ENCODE results near the gene ANKZF1. TPM values are rescaled to one million over a fixed set of nuclear protein-coding genes. Genes with fewer than 3 reads are reported as not detected.

Gene ANKZF1
- total RNA-seq, 4 donors from 2014 or later = 79.9 to 338 (median 164) TPM

DNA sequence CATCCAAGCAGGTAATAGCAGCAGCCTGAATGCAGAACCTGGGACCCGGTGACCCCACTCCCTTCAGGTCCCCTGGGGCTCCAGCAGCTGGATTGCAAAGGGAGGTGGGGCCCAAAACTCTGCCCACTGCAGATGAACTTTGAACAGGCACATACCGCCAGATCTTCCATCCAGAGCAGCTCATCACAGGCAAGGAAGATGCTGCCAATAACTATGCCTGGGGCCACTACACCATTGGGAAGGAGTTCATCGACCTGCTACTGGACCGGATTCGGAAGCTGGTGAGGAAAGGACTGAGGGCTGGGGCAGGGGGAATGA, 40.4 kb downstream of the ANKZF1 start:
- Histone ChIP-seq H3K36me3 (no peaks in the 10 kb centered on the region), H3K27me3 (no peaks in the 10 kb centered on the region), H3K27ac (peak overlapping the region in 1 of 4 donors; percentile 65), H3K9me3 (no peaks in the 10 kb centered on the region), H3K4me1 (peaks cover 0 to 15% (median 0%) of the 10 kb centered on the region in 4 donors), H3K4me3 (no peak overlapping the region)
- no peak for TF ChIP-seq POLR2A (IDR thresholded peaks at IDR 0.05)
- TF ChIP-seq, protein P1, sequence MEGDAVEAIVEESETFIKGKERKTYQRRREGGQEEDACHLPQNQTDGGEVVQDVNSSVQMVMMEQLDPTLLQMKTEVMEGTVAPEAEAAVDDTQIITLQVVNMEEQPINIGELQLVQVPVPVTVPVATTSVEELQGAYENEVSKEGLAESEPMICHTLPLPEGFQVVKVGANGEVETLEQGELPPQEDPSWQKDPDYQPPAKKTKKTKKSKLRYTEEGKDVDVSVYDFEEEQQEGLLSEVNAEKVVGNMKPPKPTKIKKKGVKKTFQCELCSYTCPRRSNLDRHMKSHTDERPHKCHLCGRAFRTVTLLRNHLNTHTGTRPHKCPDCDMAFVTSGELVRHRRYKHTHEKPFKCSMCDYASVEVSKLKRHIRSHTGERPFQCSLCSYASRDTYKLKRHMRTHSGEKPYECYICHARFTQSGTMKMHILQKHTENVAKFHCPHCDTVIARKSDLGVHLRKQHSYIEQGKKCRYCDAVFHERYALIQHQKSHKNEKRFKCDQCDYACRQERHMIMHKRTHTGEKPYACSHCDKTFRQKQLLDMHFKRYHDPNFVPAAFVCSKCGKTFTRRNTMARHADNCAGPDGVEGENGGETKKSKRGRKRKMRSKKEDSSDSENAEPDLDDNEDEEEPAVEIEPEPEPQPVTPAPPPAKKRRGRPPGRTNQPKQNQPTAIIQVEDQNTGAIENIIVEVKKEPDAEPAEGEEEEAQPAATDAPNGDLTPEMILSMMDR (IDR thresholded peaks at IDR 0.05) = no peak
- DNase-seq = no peak

DNA sequence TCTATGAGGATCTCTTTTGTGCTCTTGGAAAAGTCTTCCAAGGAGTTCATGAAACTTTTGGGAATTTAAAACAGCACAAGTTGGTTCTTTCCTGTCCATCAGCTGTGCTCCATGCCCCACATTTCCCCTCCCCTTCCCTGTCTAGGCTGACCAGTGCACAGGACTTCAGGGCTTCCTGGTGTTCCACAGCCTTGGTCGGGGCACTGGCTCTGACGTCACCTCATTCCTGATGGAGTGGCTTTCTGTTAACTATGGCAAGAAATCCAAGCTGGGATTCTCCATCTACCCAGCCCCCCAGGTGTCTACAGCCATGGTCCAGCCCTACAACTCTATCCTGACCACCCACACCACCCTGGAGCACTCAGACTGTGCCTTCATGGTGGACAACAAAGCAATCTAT, 41.4 kb downstream of the ANKZF1 start:
- H3K9me3 ChIP-seq = no peaks in the 10 kb centered on the region
- H3K36me3 ChIP-seq = no peaks in the 10 kb centered on the region
- peaks cover 0 to 15% (median 0%) of the 10 kb centered on the region in 4 donors for H3K4me1 ChIP-seq
- TF ChIP-seq, protein P1 (IDR thresholded peaks at IDR 0.05) = no peak
- TF ChIP-seq POLR2A (IDR thresholded peaks at IDR 0.05) = no peak
- H3K4me3 ChIP-seq = no peak overlapping the region
- H3K27me3 ChIP-seq = no peaks in the 10 kb centered on the region
- DNase-seq = no peak
- no peak overlapping the region for H3K27ac ChIP-seq

DNA sequence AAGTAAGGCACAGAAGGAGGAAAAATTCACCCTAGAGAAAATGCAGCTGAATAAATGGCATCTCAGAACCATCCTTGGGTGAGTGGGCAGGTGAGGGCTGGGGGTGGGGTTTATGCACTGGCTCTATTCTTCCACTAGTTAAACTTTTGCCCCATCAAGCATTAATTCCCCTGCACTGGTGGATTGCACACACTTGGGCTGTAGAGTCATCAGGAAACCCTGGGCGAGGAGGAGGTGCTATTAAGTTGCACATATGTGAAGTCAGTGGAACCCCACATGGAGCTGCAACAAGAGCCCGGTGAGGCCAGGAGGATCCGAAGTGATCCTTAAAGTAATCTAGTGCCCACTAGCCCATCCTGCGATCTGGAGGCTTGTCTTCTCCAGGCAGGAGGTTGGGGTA, 42.8 kb downstream of the ANKZF1 start:
- TF ChIP-seq, protein P1 (IDR thresholded peaks at IDR 0.05) = no peak
- no peak for TF ChIP-seq POLR2A (IDR thresholded peaks at IDR 0.05)
- Histone ChIP-seq H3K4me1 (peaks cover 0 to 16% (median 0%) of the 10 kb centered on the region in 4 donors), H3K4me3 (no peak overlapping the region), H3K27ac (no peak overlapping the region), H3K9me3 (no peaks in the 10 kb centered on the region), H3K36me3 (no peaks in the 10 kb centered on the region), H3K27me3 (no peaks in the 10 kb centered on the region)
- no peak for DNase-seq

DNA sequence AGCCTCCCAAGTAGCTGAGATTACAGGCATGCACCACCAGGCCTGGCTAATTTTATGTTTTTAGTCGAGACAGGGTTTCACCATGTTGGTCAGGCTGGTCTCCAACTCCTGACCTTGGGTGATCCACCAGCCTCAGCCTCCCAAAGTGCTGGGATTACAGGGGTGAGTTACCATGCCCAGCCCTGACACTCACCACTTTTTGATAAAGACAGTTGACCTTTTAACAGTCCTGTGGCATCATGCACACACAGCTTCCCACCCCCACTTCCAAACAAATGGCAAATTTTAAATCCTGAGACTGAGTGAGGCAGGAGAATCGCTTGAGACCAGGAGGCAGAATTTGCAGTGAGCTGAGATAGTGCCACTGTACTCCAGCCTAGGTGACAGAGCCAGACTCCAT, 43.4 kb downstream of the ANKZF1 start:
- no peak overlapping the region for H3K4me3 ChIP-seq
- no peak for DNase-seq
- no peaks in the 10 kb centered on the region for H3K9me3 ChIP-seq
- no peak overlapping the region for H3K27ac ChIP-seq
- peaks cover 0 to 23% (median under 1%) of the 10 kb centered on the region in 4 donors for H3K4me1 ChIP-seq
- no peaks in the 10 kb centered on the region for H3K27me3 ChIP-seq
- H3K36me3 ChIP-seq = no peaks in the 10 kb centered on the region
- no peak for TF ChIP-seq POLR2A (IDR thresholded peaks at IDR 0.05)
- TF ChIP-seq, protein P1 (IDR thresholded peaks at IDR 0.05) = no peak

DNA sequence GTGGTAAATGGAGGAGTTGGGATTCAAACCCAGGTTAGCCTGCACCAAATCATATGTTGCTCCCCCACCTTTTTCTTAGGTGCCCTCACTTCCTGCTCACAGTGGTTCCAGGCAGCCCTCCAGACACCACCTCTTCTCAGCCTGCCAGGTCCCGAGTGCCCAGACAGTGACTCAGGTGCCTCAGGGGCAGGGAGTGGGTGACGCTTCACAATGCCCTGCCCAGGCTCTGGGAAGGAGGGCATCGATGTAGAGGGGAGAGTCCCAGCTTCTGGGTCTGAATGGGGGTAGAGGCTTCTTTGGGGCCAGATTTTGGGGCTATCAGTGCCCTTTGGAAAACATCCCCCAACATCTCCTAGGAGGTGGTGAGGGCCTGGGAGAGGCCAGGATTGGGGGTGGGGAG, 44.3 kb downstream of the ANKZF1 start:
- H3K27ac ChIP-seq = no peak overlapping the region
- DNase-seq = no peak
- H3K4me1 ChIP-seq = peaks cover 0 to 29% (median 6%) of the 10 kb centered on the region in 4 donors
- H3K36me3 ChIP-seq = no peaks in the 10 kb centered on the region
- TF ChIP-seq, protein P1 (IDR thresholded peaks at IDR 0.05) = no peak
- TF ChIP-seq POLR2A (IDR thresholded peaks at IDR 0.05) = no peak
- H3K27me3 ChIP-seq = no peaks in the 10 kb centered on the region
- H3K4me3 ChIP-seq = no peak overlapping the region
- no peaks in the 10 kb centered on the region for H3K9me3 ChIP-seq

DNA sequence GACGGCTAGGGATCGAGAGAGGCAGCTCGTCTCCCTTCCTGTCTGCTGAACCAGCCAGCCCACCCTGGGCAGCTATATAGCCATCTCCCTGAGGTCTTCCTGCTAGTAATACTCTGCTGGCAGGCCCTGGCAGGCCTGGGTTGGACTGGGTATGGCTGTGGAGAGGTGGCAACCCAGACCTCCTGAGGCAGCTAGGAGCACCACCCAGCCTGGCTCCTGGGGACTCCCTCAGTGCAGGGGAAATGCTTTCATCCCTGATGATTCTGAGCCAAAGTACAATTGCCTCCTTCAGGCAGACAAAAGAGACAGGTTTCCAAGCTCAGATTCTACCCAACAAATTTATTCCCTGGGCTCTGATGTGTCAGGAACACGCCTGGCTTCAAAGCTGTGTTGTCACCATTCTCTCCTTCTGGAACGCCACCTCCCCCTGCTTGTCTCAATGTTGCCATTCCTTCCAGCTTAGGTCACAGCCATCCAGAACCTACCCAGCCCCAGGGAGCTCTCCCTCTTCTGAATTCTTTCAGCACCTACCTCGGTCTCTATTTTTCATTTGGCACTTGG, 44.8 kb downstream of the ANKZF1 start:
- Histone ChIP-seq H3K9me3 (no peaks in the 10 kb centered on the region), H3K4me1 (peaks cover 0 to 24% (median 6%) of the 10 kb centered on the region in 4 donors), H3K36me3 (no peaks in the 10 kb centered on the region), H3K27me3 (no peaks in the 10 kb centered on the region), H3K27ac (no peak overlapping the region), H3K4me3 (no peak overlapping the region)
- DNase-seq = no peak
- TF ChIP-seq, protein P1 (IDR thresholded peaks at IDR 0.05) = no peak
- no peak for TF ChIP-seq POLR2A (IDR thresholded peaks at IDR 0.05)

All from Peyer's patch (tissue), 4 donors.